WTC11 (cell line): ENCODE measurements around the gene CHPT1. TPM values are rescaled to one million over a fixed set of nuclear protein-coding genes. Genes with fewer than 3 reads are reported as not detected.
A peak's percentile ranks its signal among the peaks of the same experiment; 100 is the strongest.

ENCODE experiments used
- ATAC-seq: fragments of 200-7000 bp; cut with Tn5 transposase; 2 replicates; pipeline ENCODE4 v1.10.0; 2021; ENCODE audit warnings: mild to moderate bottlenecking, moderate library complexity
- CTCF ChIA-PET: fragments of 300-600 bp; sonication (Branson Sonifier 250); formaldehyde crosslinking; loops from one replicate; lab custom pipeline; 2021; ENCODE audit warnings: antibody characterized with exemption; lab: Charles Lee
- POLR2A ChIA-PET: fragments of 350-600 bp; sonication (Branson Sonifier 250); formaldehyde crosslinking; loops from one replicate; lab custom pipeline; 2021; ENCODE audit warnings: antibody characterized with exemption; lab: Charles Lee
- DNase-seq: peaks from one replicate; pipeline ENCODE4 v3.0.0; 2021; ENCODE audit warnings: low spot score
- H3K27ac Mint-ChIP-seq: 2 replicates; pipeline ENCODE4 v1.8.0; 2021; ENCODE audit warnings: mixed read lengths
- H3K27me3 Mint-ChIP-seq: 2 replicates; pipeline ENCODE4 v1.8.0; 2021; ENCODE audit warnings: low read depth, mild to moderate bottlenecking, moderate library complexity, mixed read lengths
- H3K36me3 Mint-ChIP-seq: 2 replicates; pipeline ENCODE4 v1.8.0; 2021; ENCODE audit warnings: mixed read lengths
- H3K4me1 Mint-ChIP-seq: 2 replicates; pipeline ENCODE4 v1.8.0; 2022; ENCODE audit warnings: mixed read lengths
- H3K4me3 Mint-ChIP-seq: 2 replicates; pipeline ENCODE4 v1.8.0; 2021; ENCODE audit warnings: mild to moderate bottlenecking, moderate library complexity, mixed read lengths
- H3K9me3 Mint-ChIP-seq: 2 replicates; pipeline ENCODE4 v1.8.0; 2021; ENCODE audit warnings: mixed read lengths
- ARID4B ChIP-seq: sonication (generic); formaldehyde crosslinking; IDR thresholded peaks from 2 replicates; pipeline ENCODE4 v1.8.0; 2023; ENCODE audit warnings: missing genetic modification reagents, mild to moderate bottlenecking, borderline replicate concordance
- CTCF ChIP-seq: fragments of 200-600 bp; IDR thresholded peaks from 2 replicates; pipeline ENCODE4 v1.8.0; 2022; ENCODE audit warnings: antibody characterized with exemption
- E2F1 ChIP-seq: sonication (generic); formaldehyde crosslinking; IDR thresholded peaks from 2 replicates; pipeline ENCODE4 v1.8.0; 2022; ENCODE audit warnings: mild to moderate bottlenecking, missing genetic modification reagents
- ELF4 ChIP-seq: sonication (generic); formaldehyde crosslinking; IDR thresholded peaks from 2 replicates; pipeline ENCODE4 v1.8.1; 2022; ENCODE audit warnings: low read depth, mild to moderate bottlenecking, moderate library complexity, missing genetic modification reagents
- ETV6 ChIP-seq: sonication (generic); formaldehyde crosslinking; IDR thresholded peaks from 2 replicates; pipeline ENCODE4 v1.8.1; 2022; ENCODE audit warnings: mild to moderate bottlenecking, missing genetic modification reagents
- GABPB1 ChIP-seq: sonication (generic); formaldehyde crosslinking; IDR thresholded peaks from 2 replicates; pipeline ENCODE4 v1.8.1; 2023; ENCODE audit warnings: mild to moderate bottlenecking, missing genetic modification reagents
- HMGXB4 ChIP-seq: sonication (generic); formaldehyde crosslinking; IDR thresholded peaks from 2 replicates; pipeline ENCODE4 v1.8.1; 2023; ENCODE audit warnings: mild to moderate bottlenecking, moderate library complexity, missing genetic modification reagents
- KAT7 ChIP-seq: sonication (generic); formaldehyde crosslinking; IDR thresholded peaks from 2 replicates; pipeline ENCODE4 v1.8.1; 2023; ENCODE audit warnings: missing genetic modification reagents, mild to moderate bottlenecking, borderline replicate concordance
- NFYB ChIP-seq: sonication (generic); formaldehyde crosslinking; conservative IDR thresholded peaks from 2 replicates; pipeline ENCODE4 v1.8.0; 2022; ENCODE audit warnings: low read depth, missing genetic modification reagents
- NR2C2 ChIP-seq: sonication (generic); formaldehyde crosslinking; IDR thresholded peaks from 2 replicates; pipeline ENCODE4 v1.8.0; 2022; ENCODE audit warnings: mild to moderate bottlenecking, missing genetic modification reagents
- NR3C1 ChIP-seq: sonication (generic); formaldehyde crosslinking; conservative IDR thresholded peaks from 2 replicates; pipeline ENCODE4 v1.8.1; 2023; ENCODE audit warnings: low read depth, mild to moderate bottlenecking, missing genetic modification reagents
- PRDM15 ChIP-seq: sonication (generic); formaldehyde crosslinking; IDR thresholded peaks from 2 replicates; pipeline ENCODE4 v1.8.0; 2022; ENCODE audit warnings: missing genetic modification reagents
- PREB ChIP-seq: sonication (generic); formaldehyde crosslinking; IDR thresholded peaks from 2 replicates; pipeline ENCODE4 v1.8.1; 2022; ENCODE audit warnings: mild to moderate bottlenecking, missing genetic modification reagents, moderate library complexity, borderline replicate concordance
- SOX15 ChIP-seq: fragments of 250-450 bp; sonication (Bioruptor Pico); IDR thresholded peaks from 2 replicates; pipeline ENCODE4 v1.9.0; 2021; ENCODE audit warnings: mild to moderate bottlenecking
- TCF7 ChIP-seq: sonication (generic); formaldehyde crosslinking; IDR thresholded peaks from 2 replicates; pipeline ENCODE4 v1.8.0; 2022; ENCODE audit warnings: mild to moderate bottlenecking, low read depth, missing genetic modification reagents, moderate library complexity
- TEAD4 ChIP-seq: sonication (generic); formaldehyde crosslinking; IDR thresholded peaks from 2 replicates; pipeline ENCODE4 v1.8.0; 2022; ENCODE audit warnings: mild to moderate bottlenecking, missing genetic modification reagents
- TP53 ChIP-seq: sonication (generic); formaldehyde crosslinking; IDR thresholded peaks from 2 replicates; pipeline ENCODE4 v1.8.1; 2023; ENCODE audit warnings: mild to moderate bottlenecking, missing genetic modification reagents
- ZNF121 ChIP-seq: sonication (generic); formaldehyde crosslinking; IDR thresholded peaks from 2 replicates; pipeline ENCODE4 v1.8.0; 2023; ENCODE audit warnings: missing genetic modification reagents
- ZNF263 ChIP-seq: sonication (generic); formaldehyde crosslinking; IDR thresholded peaks from 2 replicates; pipeline ENCODE4 v1.8.1; 2022; ENCODE audit warnings: low read depth, mild to moderate bottlenecking, moderate library complexity, missing genetic modification reagents
- ZNF671 ChIP-seq: fragments of 250-450 bp; sonication (Bioruptor Pico); IDR thresholded peaks from 2 replicates; pipeline ENCODE4 v1.8.0; 2021; ENCODE audit warnings: mild to moderate bottlenecking
- total RNA-seq: library from RNA; stranded (reverse); gene quantifications from 3 replicates; pipeline ENCODE4 v1.2.3, GENCODE V29; 2021

CHPT1 gene
- total RNA-seq, 1 experiment from 2014 or later, result 19.1 TPM

- ChIA-PET CTCF (no interaction called here), POLR2A (no interaction called here)
- no peak for DNase-seq
- no peaks in the 10 kb centered on the region for H3K9me3 Mint-ChIP-seq
- peaks cover 18% of the 10 kb centered on the region for H3K4me1 Mint-ChIP-seq
- no peaks in the 10 kb centered on the region; the same call in 1 of the 2 replicates for H3K27me3 Mint-ChIP-seq
- 0 out of 2 replicates have a peak, but pooled peaks cover 3% of the 10 kb centered on the region for H3K36me3 Mint-ChIP-seq
- no peak for ATAC-seq
- no peak overlapping the region for H3K4me3 Mint-ChIP-seq
- no peak overlapping the region for H3K27ac Mint-ChIP-seq
- TF ChIP-seq TCF7 (no peak), TEAD4 (no peak), NR3C1 (CRISPR knock-in tag) (no peak), GABPB1 (CRISPR knock-in tag) (no peak)
Measured at GRCh38 chr12:101707131-101707782, 9.8 kb downstream of the CHPT1 start.

GRCh38 chr12:101710288-101710687 lies 12.8 kb downstream of the CHPT1 start:
- Mint-ChIP-seq H3K4me3 (no peak overlapping the region), H3K27ac (peak overlapping the region; percentile 49; the same call in 1 of the 2 replicates), H3K9me3 (no peaks in the 10 kb centered on the region), H3K27me3 (no peaks in the 10 kb centered on the region; the same call in 1 of the 2 replicates), H3K36me3 (0 out of 2 replicates have a peak, but pooled peaks cover 3% of the 10 kb centered on the region), H3K4me1 (peaks cover 9% of the 10 kb centered on the region)
- DNase-seq (no peak), ATAC-seq (no peak)
- TF ChIP-seq ZNF121 (CRISPR knock-in tag) (no peak), NR2C2 (CRISPR knock-in tag) (no peak), CTCF (no peak), E2F1 (CRISPR knock-in tag) (no peak), ZNF263 (CRISPR knock-in tag) (no peak), ELF4 (no peak), NFYB (CRISPR knock-in tag) (no peak), ETV6 (CRISPR knock-in tag) (no peak), SOX15 (no peak), PREB (CRISPR knock-in tag) (no peak), ARID4B (CRISPR knock-in tag) (no peak), TP53 (CRISPR knock-in tag) (no peak), ZNF671 (CRISPR knock-in tag) (no peak), KAT7 (CRISPR knock-in tag) (no peak), HMGXB4 (no peak), PRDM15 (CRISPR knock-in tag) (no peak)
- POLR2A ChIA-PET, result no interaction called here
- CTCF ChIA-PET, result no interaction called here
